GM21576 (cell line): ENCODE results near the gene CC2D2A.

Source experiments
- ATAC-seq: cut with Tn5 transposase; IDR thresholded peaks from one replicate; pipeline ENCODE4 v1.9.1; 2021; ENCODE audit warnings: mild to moderate bottlenecking, moderate library complexity; ENCODE audit not compliant: unreplicated experiment

Gene CC2D2A

DNA sequence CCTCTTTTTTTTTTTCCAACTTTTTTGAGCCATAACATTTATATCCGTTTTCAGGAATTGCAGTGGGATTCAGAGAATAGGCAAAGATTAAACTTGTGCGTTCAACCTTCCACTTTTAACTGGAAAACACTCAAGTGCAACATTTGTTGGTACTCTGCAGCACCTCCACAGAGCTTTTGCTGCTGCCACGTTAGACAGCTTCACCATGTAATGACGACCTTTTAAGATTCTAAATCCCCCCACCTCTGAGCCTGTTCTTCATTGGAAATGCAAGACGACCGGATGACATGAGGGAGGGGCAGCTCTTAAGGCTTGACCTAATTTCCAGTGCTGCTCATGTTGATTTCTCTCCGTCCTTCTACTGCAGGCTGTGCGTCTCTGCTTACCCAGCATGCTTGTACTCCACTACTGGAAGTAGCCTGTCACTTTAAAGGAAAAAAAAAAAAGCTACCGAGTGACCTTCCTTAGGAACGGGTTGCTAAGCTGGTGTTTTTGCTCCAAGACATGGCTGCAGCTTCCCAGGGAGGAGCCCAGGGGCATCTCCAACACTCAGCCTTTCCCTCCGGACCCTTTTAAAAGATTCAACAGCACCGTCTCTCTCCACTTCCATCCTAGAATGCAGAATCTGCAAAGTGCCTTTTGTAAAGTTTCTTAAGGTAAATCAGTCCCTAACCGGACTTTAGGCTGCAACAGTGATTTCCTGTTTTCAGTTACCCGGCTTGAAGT is at the start of gene CC2D2A:
CC2D2A (plus strand) TSS at position 481 of the 726 bp plus-strand sequence. CDS start 6,051 bp downstream, outside the sequence.
- no peak for ATAC-seq

DNA sequence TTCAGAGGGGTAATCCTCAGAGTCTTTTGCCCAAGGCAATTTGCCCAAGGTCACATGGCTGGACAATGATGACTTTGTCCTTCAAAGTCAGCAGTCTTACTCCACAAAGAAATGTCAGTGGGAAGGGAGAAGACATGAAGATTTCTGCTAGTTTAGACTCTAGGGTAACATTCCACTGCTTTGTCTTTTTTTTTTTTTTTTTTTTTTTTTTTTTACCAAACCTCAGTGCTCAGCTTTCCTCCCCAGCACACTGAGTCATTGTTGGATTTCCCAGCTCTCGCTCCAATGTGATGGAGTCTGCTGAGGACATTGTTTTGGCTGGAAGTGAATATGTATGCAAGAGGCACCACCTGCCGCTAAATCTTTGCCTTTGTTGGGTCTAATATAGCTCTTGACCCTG is 49.0 kb upstream of the CC2D2A start:
- no peak for ATAC-seq

DNA sequence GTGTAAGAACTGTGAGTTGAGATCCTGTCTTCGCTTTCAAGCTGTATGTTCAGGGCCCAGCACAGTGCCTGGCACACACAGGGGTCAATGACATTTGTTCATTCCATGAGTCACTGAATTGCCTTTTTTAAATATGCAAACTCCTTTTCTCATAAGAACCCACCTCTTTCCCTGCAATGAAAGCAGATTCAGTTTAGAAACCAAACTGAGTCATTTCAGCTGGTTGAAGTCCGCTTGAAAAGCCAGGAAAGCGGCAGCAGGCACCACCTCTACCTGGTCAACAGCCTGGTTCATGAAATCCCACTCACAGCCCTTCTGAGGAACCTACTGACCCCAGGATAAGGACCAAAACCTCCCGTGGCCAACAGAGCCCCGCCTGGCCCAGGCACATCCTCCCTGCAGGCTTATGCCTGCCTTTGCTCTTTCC is 46.4 kb upstream of the CC2D2A start:
- no peak for ATAC-seq

DNA sequence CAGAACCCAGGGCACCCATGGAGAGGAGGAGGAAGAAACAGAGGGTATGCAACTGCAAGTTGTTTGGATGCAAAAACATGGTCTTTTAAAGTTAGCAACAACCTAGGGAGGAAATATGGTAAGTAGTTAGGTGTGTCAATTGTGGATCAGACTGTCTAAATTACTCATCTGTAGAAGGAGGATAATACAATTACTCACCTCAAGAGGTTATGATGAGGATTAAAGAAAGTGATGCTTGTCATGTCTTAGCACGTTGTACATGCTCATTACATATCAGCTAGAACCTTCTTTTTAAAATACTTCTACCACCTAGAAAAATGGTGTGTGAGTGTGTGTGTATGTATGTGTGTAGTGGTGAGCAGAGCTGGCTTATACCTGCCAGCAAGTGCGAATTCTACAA is 44.2 kb upstream of the CC2D2A start:
- no peak for ATAC-seq

DNA sequence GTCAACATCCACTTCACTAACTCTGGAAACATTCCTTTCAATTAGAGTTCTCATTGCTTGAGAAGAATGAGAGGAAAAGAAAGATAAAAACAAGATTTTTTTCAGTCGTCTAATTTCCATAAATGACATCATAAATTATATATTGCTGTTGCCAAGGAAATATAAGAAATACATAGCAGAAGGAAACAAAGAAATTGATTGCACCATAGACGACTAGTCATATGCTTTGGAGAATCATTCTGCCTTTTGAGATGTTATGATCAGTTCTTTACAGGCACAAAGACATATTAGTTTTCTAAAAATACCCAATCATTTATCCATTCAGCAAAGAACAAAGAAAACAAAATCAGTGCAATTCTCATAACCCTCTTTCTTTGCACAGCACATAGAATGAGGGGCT is 42.5 kb upstream of the CC2D2A start:
- ATAC-seq, result no peak

DNA sequence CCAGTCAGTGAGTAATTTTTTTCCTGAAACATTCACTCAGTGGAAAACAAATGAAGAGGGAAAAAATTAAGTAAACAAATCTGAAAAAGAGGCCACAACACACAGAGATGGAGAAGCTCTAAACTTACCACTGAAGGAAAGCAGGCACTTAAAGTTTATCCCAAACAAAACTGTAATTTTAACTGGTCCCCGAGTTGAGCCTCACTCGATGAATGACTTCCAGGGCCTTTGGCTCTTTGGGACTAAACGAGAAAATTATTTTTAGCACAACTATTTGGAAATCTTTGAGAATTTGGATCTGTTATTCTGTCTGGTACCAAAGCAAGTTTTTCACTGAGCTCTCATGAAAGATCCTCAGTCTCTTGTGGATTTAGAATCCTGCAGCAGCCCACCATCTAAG is 42.0 kb upstream of the CC2D2A start, which contains the start of gene C1QTNF7:
C1QTNF7 (plus strand) TSS at position 333 of the 400 bp plus-strand sequence. CDS start 7,711 bp downstream, outside the sequence.
- ATAC-seq, result no peak

DNA sequence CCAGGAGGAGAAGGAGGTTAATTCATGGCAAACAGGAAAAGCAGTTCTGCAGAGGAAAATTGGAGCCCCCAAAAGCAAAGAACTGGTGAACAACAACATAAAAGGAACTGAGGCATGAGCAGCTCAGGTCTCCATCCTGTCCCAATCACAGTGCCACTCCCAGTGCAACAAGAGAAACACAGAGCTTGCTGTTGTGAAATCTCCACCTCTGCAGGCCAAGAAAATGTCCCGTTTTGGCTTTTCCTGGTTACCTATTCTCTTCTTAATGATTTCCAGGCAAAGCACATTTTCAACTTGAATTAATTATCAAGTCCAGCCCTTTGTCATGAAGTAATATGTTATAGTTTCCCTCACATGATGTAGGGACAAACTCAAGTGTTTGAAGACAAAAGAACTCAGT is 41.1 kb upstream of the CC2D2A start:
- no peak for ATAC-seq

DNA sequence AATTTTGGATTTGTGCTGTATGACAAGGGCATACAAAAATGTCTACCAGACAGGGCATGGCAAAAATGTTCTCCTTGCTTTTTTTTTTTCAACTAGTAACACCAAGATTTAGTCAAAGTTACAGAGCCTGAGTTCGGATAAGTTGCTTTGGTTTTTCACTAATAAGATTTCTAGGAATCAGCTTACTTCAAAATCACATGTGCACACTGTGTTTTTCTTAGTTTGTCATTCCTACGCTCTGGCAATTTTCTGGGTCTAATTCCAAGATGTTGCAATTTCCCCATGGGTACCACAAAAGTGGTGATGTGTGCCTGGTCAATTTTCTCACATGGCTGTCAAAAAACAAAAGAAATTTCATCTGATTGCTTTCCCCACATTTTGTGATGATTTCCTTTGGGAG is 35.6 kb upstream of the CC2D2A start:
- ATAC-seq, result no peak

DNA sequence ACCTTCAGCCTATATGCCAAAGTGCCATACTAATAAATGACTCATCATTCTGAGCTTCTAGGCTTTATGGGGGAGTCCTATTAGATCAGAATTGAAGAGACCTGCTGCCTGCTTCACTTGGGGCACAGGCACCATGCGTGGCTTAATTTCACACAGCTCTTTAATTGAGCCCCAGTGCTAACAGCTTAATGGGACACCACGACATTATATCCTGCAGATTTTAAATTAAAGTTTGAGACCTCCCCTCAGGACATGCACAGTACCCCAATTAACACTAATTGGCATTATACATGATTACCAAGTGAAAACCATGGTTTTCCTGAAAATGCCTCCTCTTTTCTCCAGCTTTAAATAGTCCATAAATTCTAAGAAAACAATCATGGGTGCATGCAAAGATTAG is 35.0 kb upstream of the CC2D2A start:
- ATAC-seq, result no peak

DNA sequence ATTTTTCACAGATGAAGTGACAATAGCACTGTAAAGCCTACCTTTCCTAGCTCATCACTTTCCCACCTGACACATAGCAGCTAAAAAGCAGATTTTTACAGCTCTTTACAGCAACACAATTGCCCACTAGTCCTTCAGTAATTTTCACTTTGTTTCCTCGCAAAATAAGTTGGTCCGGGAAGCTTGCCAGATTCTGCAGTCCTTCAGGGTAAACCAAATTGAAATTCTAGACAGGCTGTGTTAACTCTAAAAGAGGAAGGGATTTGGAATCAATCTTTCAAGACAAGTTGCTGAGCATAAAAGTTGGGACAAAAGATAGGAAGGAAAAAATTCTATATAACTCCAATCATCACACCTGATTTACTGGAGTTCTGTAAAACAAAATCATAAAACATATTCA is 33.2 kb upstream of the CC2D2A start:
- no peak for ATAC-seq

DNA sequence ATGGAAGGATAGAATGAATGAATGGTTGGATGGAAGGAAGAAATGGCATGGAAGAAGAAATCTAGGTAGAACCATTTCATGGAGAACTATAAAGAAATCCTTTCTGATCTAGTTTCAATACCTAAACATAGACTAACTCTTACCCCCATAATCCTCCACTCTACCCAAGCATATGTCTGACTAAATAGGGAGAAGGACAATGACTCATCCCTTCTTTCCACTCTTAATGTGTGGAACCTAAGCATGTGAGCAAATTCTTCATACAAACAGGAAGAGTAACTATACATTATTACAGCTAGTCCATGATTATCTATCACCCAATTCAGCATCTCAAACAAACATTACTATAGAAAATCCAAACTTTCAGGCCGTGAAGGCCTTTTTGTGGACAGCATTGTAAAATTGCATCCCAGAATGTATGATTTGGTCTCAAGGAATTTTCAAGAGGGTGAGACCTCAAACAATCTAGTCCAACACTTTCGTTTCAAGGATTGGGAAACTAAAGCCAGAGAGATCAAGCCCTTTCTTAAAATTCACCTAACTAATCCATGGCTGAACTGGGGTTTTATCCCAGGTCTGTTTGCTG is 30.6 kb upstream of the CC2D2A start:
- no peak for ATAC-seq

DNA sequence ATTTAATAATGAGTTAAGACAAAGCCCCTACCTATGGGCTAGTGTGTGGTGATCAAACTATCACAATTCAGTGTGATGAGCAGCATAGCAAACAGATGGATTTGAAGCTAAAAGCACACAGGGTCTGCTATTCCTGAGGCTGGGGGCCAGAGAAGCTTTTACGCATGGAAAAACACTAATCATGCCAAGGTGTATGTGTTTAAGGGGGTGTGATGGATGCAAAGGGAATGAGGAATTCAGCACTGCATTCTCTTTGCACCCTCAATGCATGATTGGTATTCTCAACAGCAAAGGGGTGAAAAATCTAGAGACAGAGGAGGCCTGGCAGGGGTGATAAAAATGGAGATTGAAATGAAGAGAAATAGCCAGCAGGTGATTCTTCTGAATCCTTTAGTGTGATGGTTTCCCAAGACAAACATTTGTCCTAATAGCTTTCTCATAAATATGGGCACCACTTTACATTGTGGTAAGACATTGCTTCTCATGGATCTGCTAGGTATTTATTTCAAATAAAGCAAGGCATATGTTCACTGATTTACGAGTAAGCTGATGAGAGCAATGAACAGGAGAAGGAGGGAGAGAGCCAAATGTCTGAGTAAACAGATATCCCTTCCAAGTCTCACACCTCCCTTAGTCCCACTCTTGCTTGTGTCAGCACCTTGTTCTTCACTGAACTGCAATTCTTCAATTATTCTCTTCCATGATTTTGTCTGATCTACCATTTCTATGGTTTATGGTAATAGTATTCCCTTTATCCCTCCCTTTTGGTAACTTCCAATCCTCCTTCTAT is 26.1 kb upstream of the CC2D2A start:
- ATAC-seq, result no peak

DNA sequence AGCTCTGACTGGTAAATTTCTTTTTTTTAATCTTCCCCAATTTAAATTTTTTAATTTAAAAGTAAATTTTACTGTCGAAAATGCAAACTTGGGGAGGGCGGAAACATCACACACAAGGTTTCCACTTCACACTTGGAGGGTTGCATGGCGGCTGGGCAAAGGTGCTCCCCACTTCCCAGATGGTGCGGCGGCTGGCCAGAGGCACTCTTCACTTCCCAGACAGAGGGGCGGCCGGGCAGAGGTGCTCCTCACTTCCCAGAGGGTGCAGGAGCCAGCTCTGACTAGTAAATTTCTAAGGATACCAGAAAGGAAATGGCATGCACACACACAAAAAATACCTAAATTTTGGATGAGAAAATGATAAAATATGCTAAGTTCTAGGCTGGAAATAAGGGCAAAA is 25.4 kb upstream of the CC2D2A start:
- ATAC-seq, result no peak

DNA sequence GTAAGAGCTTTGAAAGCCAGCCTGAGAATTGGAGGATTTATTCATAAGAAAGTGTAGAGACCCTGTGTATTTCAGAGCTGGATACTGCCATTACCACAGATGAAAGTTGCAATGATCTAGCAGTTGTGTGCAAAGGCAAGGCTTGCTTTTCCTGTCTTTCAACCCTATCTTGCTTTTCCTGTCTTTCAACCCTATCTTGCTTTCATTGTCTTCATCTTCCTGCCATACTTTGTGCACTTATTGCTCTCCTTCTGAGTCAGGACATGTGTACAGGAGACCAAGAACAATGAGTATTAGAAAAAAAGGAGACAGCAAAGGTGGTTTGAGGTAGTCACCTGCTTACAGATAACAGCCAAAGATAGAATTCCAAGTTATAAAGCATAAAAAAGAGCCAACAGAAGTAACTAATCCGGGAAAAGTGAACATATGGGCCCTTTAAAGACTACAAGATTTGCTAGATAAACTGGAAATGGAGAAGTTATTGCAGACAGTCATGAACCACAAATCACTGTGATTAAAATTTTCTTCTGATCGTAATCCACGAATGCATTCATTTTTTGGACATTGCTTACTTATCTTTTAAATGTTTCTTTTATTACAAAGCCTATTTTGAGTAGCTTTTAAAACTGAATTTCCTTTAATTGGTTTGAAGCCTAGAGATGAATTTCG is 24.7 kb upstream of the CC2D2A start:
- ATAC-seq, result no peak

DNA sequence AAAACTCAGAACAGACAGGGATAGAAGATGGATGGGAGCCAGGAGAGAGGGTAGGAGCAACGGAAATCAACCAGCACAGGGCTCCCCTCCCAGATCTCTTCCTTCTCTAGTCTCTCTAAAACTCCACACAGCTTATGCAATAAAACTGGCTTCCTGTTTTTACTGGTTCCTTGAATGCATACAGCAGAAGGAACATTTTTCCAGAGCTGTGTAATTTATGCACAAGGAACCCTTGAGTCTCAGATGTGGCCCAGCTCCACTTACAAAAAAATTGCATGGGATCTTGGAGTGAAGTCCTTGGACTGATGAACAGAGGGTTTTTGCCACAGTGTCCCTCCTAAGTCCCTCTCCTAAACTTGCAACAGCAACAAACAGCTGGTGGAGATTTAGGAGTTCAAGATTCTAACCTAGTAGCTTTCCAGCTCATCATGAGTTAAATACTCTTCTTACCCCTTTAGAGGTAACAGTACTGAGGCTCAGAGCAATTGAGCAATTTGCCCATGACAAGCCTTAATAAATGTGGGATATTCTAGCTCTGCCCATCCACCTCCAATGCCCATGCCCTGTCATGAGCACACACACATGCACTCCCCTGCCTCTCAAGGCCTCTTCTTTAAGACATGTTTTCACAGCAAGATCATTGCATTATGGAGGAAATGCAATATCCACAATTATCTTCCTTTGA is 18.4 kb upstream of the CC2D2A start:
- no peak for ATAC-seq

DNA sequence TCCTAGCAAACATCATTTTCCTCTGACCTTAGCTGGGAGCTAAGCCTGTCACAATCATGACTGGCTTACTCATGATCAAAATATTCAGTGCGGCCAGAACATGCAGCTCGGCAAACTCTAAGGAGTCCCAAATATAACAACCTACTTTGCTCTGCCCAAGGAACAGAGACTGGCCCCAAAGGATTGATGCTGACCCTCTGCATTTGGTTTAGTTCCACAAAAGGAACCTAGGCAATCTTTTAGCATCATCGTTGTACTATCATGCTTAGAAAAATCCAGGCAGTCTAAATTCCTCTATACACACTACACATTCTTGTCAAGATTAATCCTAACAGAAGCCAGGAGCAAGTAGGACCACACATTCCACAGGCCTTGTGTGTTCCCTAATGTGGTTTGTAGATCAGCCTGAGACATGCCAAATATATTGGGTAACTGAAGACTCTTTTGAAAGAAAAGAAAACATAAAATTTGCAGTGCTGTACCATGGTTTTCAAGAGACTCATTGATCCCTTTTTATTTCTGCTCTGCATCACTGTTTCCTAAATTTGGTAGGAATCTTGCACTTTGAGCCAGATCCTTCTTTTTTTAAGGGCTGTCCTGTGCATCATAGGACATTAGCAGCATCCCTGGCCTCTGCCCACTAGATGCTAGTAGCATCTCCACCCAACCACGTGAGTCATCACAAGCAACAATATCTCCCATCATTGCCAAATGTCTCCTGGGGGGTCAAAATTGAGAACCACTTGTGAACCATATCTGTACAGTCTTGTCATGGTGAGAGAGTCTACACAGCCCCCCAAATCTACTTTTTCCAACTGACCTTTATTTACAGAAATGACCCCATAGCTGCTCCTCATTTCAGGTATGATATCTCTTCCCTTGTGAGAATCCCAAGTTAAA is 17.6 kb upstream of the CC2D2A start:
- no peak for ATAC-seq

DNA sequence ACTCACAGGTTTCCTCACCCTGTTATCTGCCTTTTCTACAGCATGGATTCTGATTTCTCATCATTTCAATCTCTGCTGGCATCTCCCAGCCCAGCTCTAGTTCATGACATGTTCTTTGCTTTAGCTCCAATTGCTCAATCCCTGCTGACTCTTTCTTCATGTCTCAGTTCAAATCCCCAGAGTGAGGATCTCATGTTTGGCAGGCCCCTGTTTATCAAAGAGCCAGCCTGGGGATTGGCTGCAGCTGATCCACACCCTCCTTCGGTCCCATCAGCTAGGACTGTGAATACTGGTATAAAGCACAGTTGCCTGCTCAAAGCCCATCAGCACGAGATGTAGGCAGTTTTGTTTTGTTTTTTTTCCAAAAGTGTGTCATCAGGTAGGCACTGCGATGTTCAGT is 14.4 kb upstream of the CC2D2A start:
- ATAC-seq, result no peak

DNA sequence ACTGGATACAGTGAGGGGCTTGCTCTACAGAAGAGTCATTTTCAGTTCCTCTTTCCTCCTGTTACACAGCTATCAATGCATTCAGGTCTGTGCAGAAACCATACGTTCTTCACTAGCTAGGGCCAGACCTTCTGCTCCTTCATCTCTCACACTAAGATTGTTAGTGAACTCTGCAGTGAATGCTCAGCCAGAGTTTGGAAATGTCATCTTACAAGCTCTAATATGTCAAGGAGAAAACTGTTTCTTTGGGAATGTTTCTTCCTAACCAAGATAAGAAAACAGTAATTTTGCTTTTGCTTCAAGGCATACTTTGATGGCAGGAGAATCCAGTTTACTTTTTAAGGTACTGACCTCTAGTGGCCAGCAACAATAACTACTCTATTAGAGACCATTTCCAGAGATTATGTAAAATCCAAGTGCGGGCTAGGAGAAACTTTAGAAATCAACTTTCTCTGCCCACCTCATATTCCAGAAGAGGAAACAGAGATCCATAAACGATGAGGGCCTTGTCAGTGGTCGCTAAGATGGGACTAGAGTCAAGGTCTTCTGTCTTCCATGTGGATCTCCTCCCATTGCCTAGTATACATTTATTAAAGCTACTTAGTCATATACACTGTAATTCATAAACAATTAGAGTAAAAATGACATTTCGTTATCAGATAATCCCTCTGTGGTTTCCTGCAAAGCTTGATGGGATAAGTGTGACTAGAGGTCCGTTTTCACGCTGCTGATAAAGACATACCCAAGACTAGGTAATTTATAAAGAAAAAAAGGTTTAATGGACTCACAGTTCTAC is 12.1 kb upstream of the CC2D2A start:
- ATAC-seq, result peak; percentile 98

DNA sequence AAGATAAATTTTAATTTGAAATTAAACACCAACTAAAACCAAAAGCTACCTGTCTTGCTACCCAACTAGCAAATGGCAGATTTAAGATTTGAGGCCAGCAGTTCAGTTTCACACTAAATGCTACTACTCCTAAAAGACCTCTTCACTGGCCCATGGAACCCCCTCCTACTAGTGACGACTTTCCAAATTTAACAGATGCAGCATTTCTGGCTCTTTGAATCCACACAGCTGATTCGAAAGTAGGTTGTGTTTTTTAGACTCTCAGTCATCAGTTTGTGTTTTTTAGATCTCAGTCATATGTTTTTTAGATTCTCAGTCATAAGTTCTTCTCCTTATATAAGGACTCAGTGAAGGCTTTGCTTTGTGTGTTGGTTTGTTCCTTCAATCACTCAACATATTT is 11.1 kb upstream of the CC2D2A start:
- ATAC-seq, result no peak
